HG02840 (cell line): ENCODE results near the gene MEMO1.
"Not testable (repeated sequence)": the region's sequence is repeated elsewhere in the genome, so short reads cannot be mapped to it uniquely, and the experiment has no call there.

Experiments used
- ATAC-seq: cut with Tn5 transposase; IDR thresholded peaks from one replicate; pipeline ENCODE4 v1.9.1; 2021; ENCODE audit warnings: mild to moderate bottlenecking, moderate library complexity, moderate number of reproducible peaks; ENCODE audit not compliant: unreplicated experiment, low FRiP score

The MEMO1 gene

DNA sequence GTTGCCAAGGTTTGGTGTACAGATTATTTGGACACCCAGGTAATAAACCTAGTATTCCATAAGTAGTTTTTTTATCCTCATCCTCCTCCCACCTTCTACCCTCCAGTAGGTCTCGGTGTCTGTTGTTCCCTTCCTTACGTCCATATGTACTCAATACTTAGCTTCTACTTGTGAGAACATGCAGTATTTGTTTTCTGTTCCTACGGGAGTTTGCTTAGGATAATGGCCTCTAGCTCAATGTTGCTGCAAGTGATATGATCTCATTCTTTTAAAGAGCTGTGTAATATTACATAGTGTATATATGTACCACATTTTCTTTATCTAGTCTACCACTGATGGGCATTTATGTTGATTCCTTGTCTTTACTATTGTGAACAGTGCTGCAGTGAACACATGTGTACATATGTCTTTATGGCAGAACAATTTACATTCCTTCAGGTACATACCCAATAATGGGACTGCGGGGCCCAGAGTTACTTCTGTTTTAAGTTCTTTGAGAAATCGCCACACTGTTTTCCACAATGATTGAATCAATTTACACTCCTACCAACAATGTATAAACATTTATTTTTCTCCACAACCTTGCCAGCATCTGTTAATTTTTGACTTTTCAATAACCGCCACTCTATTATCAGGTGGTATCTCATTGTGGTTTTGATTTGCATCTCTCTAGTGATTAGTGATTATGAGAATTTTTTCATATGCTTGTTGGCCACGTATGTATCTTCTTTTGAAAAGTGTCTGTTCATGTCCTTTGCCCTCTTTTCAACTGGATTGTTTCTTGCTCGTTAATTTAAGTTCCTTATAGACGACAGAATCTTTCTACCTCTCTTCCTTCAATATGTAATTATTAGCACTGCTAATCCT is 88.0 kb downstream of the MEMO1 start:
- ATAC-seq = no peak

DNA sequence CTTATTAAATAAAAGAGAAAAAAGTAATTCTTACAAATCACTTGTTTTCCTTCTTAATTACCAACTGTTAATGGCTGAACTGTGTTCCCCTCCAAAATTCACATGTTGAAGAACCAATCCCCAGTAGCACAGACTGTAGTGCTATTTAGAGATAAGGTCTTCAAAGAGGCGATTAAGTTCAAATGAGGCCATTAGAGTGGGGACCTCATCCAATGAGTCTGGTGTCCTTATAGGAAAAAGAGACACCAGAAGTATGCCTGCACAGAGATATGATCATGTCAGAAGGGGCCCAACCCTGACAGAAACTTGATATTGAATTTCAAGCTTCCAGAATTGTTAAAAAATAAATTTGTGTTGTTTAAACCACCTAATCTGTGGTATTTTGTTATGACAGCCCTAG is 89.8 kb downstream of the MEMO1 start:
- ATAC-seq = no peak

DNA sequence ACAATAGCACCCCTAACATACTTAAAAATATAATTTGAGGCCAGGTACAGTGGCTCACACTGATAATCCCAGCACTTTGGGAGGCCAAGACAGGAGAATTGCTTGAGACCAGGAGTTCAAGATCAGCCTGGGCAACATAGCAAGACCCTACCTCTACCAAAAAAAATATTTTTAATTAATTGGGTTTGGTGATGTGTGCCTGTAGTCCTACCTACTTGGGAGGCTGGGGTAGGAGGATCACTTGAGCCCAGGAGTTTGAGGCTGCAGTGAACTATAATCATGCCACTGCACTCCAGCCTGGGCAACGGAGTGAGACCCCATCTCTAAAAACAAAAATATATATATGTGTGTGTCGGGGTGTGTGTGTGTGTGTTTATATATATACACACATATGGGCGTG is 91.3 kb downstream of the MEMO1 start:
- ATAC-seq = no peak

DNA sequence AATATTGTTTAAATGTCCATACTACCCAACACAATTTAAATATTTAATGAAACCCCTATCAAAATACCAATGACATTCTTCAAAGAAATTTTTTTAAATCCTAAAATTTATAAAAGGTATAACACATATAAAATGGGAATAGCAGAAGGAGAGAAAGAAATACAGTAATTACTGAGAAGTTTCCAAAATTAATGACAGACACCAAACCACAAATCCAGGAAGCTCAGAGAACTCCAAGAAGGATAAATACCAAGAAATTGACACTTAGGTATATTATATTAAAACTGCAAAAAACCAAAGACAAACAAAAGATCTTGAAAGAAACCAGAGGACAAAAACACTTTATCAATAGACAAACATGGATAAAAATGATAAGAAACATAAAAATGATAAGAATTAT is 101.1 kb downstream of the MEMO1 start:
- ATAC-seq = no peak

DNA sequence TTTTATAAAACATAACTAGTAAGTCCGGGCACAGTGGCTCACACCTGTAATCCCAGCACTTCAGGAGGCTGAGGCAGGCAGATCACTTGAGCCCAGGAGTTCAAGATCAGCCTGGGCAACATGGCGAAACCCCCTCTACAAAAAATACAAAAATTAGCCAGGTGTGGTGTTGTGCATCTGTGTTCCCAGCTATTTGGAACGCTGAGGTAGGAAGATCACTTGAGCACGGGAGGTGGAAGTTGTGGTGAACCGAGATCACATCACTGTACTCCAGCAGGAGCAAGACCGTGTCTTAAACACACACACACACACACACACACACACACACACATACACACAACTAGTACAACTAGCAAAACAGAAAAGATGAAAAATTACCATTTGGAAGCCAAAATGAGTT is 103.3 kb downstream of the MEMO1 start:
- not testable (repeated sequence) for ATAC-seq

DNA sequence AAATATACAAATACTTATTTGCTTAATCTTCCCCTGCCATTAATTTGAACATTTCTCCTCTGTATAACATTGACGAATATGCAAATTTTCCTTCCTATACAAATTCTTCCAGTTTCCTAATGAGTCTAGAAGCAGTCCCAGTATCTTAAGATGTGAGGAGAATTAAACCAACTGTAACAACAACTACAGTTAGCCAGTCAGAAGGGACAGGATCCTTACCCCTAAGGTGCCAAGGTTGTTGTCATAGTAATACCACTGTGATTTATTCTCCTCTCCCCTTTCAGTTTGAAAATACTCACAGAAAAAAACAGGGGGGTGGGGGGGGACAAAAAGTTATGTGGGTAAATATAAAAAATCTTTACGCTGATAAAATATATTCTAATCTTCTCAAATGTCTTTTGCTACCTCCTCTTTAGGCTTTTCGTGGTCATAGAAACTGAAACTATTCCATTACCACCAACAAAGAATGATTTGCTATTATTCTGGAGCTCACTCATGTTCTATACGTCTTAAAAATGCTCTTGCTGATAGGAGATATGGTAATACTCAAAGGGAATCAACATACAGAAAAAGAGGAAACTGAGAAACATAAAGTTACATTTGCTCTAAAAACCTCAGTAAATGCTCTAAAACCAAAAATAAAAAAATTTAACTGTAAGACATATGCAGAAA is 107.6 kb downstream of the MEMO1 start:
- no peak for ATAC-seq

DNA sequence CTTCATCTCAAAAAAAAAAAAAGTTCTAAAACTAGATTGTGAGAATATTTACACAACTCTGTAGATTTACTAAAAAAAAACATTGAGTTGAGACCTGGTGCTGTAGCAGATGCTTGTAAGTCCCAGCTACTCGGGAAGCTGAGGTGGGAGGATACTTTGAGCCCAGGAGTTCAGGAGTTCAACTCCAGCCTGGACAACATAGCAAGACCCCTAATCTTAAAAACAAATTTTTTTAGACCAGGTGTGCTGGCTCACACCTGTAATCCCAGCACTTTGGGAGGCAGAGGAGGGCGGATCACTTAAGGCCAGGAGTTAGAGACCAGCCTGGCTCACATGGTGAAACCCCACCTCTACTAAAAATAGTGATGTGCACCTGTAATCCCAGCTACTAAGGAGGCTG is 108.9 kb downstream of the MEMO1 start:
- no peak for ATAC-seq

DNA sequence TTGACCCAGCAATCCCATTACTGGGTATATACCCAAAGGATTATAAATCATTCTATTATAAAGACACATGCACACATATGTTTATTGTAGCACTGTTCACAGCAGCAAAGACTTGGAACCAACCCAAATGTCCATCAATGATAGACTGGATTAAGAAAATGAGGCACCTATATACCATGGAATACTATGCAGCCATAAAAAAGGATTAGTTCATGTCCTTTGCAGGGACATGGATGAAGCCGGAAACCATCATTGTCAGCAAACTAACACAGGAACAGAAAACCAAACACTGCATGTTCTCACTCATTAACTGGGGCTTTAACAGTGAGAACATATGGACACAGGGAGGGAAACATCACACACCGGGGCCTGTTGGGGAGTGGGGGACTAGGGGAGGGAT is 110.7 kb downstream of the MEMO1 start:
- ATAC-seq = not testable (repeated sequence)

DNA sequence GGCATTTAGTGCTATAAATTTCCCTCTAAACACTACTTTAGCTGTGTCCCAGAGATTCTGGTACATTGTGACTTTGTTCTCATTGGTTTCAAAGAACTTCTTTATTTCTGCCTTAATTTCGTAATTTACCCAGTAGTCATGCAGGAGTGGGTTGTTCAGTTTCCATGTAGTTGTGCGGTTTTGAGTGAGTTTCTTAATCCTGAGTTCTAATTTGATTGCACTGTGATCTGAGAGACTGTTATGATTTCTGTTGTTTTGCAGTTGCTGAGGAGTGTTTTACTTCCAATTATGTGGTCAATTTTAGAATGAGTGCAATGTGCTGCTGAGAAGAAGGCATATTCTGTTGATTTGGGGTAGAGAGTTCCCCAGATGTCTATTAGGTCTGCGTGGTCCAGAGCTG is 112.5 kb downstream of the MEMO1 start:
- ATAC-seq = not testable (repeated sequence)

DNA sequence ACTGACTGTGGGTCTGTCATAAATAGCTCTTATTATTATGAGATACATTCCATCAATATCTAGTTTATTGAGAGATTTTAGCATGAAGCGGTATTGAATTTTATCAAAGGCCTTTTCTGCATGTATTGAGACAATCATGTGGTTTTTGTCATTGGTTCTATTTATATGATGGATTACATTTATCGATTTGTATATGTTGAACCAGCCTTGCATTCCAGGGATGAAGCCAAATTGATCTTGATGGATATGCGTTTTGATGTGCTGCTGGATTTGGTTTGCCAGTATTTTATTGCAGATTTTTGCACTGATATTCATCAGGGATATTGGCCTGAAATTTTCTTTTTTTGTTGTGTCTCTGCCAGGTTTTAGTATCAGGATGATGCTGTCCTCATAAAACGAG is 113.5 kb downstream of the MEMO1 start:
- ATAC-seq = not testable (repeated sequence)

DNA sequence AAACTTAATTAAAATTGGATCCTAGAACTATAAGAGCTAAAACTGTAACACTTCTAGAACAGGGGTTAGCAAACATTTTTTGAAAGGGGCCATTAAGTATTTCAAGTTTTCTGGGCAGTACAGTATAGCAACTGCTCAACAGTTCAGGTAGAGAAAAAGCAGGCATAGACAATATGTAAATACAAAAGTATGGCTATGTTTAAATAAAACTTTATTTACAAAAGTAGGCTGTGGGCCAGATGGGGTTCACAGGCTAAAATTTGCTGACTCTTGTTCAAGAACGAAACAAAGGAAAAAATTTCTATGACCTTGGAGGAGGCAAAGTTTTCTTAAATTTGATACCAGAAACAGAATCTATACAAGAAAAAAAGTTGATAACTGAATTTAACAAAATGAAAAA is 114.5 kb downstream of the MEMO1 start:
- ATAC-seq = no peak

DNA sequence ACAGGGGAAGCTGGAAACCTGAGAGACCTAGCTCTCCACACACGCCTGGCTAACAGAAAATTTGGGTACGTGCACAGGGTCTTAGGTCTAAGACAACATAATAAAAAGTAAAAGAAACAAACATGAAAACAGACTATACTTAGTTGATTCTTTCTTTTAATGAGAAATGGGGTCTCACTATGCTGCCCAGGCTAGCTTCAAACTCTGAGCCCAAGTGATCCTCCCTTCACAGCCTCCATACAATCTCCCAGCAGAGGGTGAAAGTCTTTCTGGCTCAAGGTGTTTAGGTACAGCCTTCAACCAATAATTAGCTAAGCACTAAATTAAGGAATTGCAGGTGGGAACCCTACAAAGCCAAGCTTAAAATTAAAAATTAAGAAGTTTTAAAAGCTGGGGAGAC is 116.2 kb downstream of the MEMO1 start:
- ATAC-seq = no peak

DNA sequence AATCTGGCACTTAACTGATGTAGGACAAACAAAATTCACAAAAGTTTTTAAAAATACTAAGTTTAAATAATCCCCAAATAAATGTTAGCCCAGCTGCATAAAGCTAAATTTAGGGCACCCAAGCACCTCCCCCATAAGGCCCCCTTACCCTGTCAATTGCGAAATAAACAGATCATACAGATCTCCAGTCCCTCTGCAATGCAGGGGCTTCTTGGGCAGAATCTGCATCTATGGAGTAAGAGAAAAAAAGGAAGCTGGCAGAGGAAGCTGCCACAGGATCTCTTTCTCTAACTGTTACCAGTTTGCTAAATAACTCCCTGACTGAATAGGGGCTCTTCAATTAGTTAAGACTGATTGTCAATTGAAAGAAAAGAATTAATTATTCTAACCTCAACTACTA is 117.7 kb downstream of the MEMO1 start:
- no peak for ATAC-seq

DNA sequence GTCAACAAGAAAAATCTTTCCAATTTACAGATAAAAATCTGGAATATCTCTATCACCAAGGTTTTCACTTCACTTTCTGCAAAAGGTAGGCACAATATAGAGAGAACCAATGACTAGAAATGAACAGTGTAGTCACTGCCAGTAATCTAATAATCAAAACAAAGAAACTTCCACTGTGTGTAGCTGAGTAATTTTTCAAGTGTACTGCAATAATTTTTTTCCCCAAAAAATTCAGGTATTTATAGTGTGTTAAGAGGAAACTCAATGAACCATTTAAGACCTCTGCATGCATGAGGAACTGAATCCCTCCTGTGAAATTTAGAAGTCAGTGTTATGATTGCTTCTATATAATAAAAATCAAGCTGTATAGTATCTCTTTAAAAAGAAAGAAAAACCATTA is 121.8 kb downstream of the MEMO1 start:
- ATAC-seq = no peak

DNA sequence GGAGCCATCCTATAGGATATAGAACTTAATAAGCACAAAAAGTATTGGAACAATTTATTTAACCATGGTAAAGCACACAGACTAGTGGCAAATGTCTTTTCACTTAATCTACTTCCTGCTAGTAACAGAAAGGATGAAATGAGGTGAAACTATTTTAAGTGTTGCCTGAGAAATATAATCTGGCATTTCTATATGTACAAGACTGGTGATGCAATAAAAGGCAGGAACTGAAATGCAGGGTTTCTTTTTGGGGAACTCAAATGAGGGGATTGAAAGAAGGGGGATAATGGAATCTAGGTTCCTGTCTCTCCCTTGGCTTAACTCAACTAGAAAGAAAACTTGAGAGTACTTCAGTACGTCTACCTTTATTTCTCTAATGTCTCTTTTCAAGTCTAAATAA is 122.3 kb downstream of the MEMO1 start:
- no peak for ATAC-seq

DNA sequence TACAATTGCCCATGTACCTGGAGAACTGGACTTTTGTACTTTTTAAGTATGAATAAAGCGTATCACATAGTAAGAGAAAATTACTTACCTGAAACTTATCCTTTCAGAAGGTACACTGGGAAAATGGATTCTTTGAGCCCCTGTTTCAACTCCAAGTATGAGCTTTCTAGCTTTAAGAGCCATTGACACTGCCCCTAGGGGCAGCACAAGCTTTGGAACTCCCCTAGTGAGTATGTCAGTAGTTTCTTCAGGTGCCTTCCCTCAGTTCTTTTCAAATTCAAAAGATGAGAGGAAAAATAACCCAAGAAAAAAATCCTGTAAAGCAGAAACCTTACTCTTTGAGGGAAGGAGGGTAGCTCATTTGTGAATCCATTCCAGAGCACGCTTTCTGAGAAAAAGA is 124.1 kb downstream of the MEMO1 start:
- no peak for ATAC-seq

DNA sequence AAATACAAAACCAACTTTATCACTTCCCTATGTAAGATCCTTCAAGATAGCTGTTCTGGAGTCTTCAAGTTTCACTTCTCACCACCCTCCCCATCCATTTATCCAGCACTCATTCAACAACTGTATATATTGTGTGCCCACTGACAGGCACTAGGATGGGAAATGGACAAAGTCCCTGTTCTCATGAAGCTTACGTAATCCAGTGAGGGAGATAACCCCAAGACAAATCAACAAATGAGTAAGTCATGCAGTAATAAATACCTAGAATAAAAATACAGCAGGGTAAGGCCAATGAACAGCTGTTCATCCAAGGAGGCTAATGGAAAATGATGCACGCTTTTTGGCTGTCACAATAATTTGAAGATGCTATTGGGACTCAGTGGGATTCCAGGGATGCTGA is 133.8 kb downstream of the MEMO1 start:
- ATAC-seq = no peak

DNA sequence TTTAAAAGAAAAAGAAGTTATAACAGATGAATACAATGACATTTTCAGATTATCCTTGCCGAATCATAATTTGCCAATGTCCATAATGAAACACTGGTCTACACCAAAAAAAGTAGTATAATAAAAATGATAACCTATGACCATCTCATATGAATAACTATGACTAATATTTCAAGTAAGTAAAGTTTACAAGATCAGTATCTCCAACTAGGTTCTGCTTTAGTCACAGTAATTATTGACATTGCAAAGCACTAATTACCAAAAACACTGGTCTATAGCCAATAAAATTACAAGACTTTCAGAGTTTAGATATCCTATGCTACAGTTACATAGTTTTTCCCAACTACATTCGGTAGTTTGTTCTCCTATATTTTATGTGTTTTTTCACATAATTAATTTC is 136.7 kb downstream of the MEMO1 start:
- ATAC-seq = no peak

DNA sequence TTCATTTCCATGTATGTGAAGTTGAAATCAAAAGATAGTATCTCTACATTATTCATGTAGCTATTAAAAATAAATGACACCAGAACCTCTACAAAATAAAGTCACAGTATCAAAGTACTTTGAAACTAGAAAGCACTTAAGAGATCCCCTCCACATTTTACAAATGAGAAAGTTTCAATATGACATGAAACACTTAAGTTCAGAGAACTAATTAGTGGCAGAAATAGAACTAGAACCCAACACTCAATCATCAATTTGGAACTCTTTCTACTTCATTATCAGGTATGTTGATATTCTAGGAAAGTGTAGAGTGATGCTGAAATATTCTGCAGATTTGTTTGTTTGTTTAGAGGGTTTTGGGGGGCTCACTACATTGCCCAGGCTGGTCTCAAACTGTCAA is 145.6 kb downstream of the MEMO1 start:
- ATAC-seq = no peak

DNA sequence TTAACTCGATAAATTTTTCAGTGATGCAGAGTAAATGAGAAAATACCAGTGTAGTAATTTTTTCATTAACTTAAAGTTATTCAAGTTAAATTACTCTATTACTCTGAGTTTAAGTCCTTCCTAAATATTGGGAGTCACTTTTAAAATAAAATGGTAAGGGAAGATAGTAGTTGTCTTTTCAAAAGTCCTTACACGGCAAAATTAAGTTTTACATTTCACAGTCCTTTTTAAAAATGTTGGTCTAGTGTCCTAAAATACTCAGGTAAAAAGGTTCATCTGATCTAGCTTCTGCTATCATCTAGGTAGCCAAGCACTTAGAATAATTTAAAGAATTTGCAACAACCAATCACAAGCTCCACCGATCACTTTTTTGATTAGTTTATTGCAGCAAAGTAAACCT is 146.9 kb downstream of the MEMO1 start:
- no peak for ATAC-seq

DNA sequence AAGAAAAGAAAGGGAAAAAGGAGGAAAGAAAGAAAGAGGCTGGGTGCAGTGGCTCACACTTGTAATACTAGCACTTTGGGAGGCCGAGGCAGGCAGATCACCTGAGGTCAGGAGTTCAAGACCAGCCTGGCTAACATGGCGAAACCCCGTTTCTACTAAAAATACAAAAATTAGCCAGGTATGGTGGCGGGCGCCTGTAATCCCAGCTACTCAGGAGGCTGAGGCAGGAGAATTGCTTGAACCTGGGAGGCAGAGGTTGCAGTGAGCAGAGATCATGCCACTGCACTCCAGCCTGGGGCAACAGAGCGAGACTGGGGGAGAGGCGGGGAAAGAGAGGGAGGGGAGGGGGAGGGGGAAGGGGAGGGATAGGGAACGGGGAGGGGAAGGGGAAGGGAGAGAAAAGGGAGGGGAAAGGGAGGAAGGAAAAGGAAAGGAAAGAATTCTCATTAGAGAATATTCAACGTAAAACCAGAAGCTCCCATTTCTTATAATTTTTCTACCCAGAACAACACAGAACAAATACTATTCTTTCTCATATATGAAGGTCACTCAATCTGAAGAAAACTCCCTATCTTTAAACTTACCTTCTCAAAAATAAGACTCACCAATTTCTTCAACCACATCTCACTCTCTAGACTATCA is 147.7 kb downstream of the MEMO1 start:
- ATAC-seq = not testable (repeated sequence)

DNA sequence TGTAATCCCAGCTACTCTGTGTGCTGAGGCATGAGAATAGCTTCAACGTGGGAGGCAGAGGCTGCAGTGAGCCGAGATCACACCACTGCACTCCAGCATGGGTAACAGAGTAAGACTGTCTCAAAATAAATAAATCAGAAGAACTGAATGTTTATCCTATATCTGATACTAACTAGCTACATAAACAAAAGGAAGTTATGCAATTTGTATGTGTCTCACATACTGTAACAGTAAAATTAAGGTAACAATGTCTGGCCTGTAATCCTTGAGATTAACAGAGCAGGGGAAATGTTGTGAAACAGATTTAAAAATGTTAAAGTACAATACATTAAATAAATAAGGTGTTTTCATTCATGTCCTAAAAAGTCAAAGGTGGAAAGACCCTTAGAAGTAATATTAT is 150.8 kb downstream of the MEMO1 start:
- no peak for ATAC-seq
